ENCODE results near the gene PACS1. TPM values are rescaled to one million over a fixed set of nuclear protein-coding genes. Genes with fewer than 3 reads are reported as not detected.

The PACS1 gene
- total and polyA plus RNA-seq, 2 donors (not counting 1 experiment from before 2014, with no cell fraction given): 25.9 to 28.5 TPM

GRCh38 chr11:66032957-66033735, 36.9 kb upstream of the PACS1 start:
- Histone ChIP-seq H3K4me1 (ENCODE audit: control insufficient read depth, extremely low read depth, insufficient read depth, low read length) (no peaks in the 10 kb centered on the region), H3K9me3 (ENCODE audit: control insufficient read depth, insufficient read depth, low read depth, low read length) (no peaks in the 10 kb centered on the region), H4K20me1 (ENCODE audit: control insufficient read depth, extremely low read depth, insufficient read depth, low read length) (no peaks in the 10 kb centered on the region), H3K79me2 (ENCODE audit: control insufficient read depth, insufficient read depth, low read length) (no peaks in the 10 kb centered on the region), H3K4me2 (ENCODE audit: extremely low read depth, insufficient read depth, low read length) (no peak overlapping the region), H3K4me3 (replicated peaks in 1 of 4; ENCODE audit: control extremely low read depth in 1 of 4, insufficient read depth in 1 of 4, low read depth in 3 of 4, low read length in 4 of 4) (no peak overlapping the region), H3K27me3 (ENCODE audit: control insufficient read depth, insufficient read depth, low read length) (no peaks in the 10 kb centered on the region), H3K9ac (ENCODE audit: insufficient read depth, low read length) (no peak overlapping the region), H3K27ac (ENCODE audit: insufficient read depth, low read length) (no peak overlapping the region), H2AFZ (ENCODE audit: low read length) (no peak overlapping the region), H3K36me3 (ENCODE audit: control insufficient read depth, insufficient read depth, low read length) (no peaks in the 10 kb centered on the region)
- TF ChIP-seq, protein P1, sequence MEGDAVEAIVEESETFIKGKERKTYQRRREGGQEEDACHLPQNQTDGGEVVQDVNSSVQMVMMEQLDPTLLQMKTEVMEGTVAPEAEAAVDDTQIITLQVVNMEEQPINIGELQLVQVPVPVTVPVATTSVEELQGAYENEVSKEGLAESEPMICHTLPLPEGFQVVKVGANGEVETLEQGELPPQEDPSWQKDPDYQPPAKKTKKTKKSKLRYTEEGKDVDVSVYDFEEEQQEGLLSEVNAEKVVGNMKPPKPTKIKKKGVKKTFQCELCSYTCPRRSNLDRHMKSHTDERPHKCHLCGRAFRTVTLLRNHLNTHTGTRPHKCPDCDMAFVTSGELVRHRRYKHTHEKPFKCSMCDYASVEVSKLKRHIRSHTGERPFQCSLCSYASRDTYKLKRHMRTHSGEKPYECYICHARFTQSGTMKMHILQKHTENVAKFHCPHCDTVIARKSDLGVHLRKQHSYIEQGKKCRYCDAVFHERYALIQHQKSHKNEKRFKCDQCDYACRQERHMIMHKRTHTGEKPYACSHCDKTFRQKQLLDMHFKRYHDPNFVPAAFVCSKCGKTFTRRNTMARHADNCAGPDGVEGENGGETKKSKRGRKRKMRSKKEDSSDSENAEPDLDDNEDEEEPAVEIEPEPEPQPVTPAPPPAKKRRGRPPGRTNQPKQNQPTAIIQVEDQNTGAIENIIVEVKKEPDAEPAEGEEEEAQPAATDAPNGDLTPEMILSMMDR (conservative IDR thresholded peaks at IDR 0.05 in 1 of 2, IDR thresholded peaks at IDR 0.05 in 1 of 2; ENCODE audit: low read depth in 1 of 2, low read length in 2 of 2): no peak
- TF ChIP-seq EZH2 (IDR thresholded peaks at IDR 0.05; ENCODE audit: low read length, missing control alignments): no peak
- DNase-seq (ENCODE audit: low read depth in 2 of 2): no peak

DNA sequence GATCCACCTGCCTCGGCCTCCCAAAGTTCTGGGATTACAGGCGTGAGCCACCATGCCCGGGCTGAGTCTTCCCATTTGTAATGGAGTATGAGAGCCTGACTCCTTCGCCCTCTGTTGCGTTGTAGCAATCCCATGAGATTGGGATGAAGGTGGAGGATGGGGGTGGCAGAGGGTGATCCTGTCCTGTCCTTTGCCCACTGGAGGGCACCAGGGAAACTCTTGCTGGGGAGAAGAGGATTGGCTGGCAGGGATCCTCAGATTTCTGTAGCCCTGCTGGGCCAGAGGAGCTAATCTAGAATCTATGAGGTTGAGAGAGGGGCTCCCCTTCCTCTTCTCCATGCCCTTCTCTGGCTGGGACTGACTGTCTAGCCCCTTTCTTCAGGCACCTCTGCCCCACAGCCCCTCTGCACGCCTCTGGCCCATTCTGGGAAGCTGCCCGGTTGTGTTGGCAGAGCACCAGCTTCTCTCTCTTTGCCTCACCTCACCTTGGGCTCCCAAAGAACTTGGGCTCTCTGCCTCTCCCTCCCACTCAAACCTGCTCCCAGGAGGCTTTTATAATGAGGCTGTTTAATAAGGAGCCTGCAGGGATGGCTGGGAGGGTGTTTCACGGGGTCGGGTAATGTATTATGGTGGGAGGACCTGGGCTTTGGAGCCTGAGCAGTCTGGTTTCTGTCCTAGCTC, 34.3 kb upstream of the PACS1 start:
- H3K27ac ChIP-seq (ENCODE audit: insufficient read depth, low read length): no peak overlapping the region
- H3K79me2 ChIP-seq (ENCODE audit: control insufficient read depth, insufficient read depth, low read length): no peaks in the 10 kb centered on the region
- no peak overlapping the region for H3K4me2 ChIP-seq (ENCODE audit: extremely low read depth, insufficient read depth, low read length)
- H3K9ac ChIP-seq (ENCODE audit: insufficient read depth, low read length): no peak overlapping the region
- no peak overlapping the region for H2AFZ ChIP-seq (ENCODE audit: low read length)
- no peaks in the 10 kb centered on the region for H4K20me1 ChIP-seq (ENCODE audit: control insufficient read depth, extremely low read depth, insufficient read depth, low read length)
- no peaks in the 10 kb centered on the region for H3K9me3 ChIP-seq (ENCODE audit: control insufficient read depth, insufficient read depth, low read depth, low read length)
- no peak for DNase-seq (ENCODE audit: low read depth in 2 of 2)
- no peaks in the 10 kb centered on the region for H3K36me3 ChIP-seq (ENCODE audit: control insufficient read depth, insufficient read depth, low read length)
- no peak overlapping the region for H3K4me3 ChIP-seq (replicated peaks in 1 of 4; ENCODE audit: control extremely low read depth in 1 of 4, insufficient read depth in 1 of 4, low read depth in 3 of 4, low read length in 4 of 4)
- TF ChIP-seq, protein P1 (conservative IDR thresholded peaks at IDR 0.05 in 1 of 2, IDR thresholded peaks at IDR 0.05 in 1 of 2; ENCODE audit: low read depth in 1 of 2, low read length in 2 of 2): no peak
- no peaks in the 10 kb centered on the region for H3K4me1 ChIP-seq (ENCODE audit: control insufficient read depth, extremely low read depth, insufficient read depth, low read length)
- peaks cover 7% of the 10 kb centered on the region for H3K27me3 ChIP-seq (ENCODE audit: control insufficient read depth, insufficient read depth, low read length)

- Histone ChIP-seq H3K9ac (ENCODE audit: insufficient read depth, low read length) (no peak overlapping the region), H3K36me3 (ENCODE audit: control insufficient read depth, insufficient read depth, low read length) (no peaks in the 10 kb centered on the region), H3K4me1 (ENCODE audit: control insufficient read depth, extremely low read depth, insufficient read depth, low read length) (no peaks in the 10 kb centered on the region), H4K20me1 (ENCODE audit: control insufficient read depth, extremely low read depth, insufficient read depth, low read length) (no peaks in the 10 kb centered on the region), H3K4me2 (ENCODE audit: extremely low read depth, insufficient read depth, low read length) (no peak overlapping the region), H3K9me3 (ENCODE audit: control insufficient read depth, insufficient read depth, low read depth, low read length) (no peaks in the 10 kb centered on the region), H3K4me3 (replicated peaks in 1 of 4; ENCODE audit: control extremely low read depth in 1 of 4, insufficient read depth in 1 of 4, low read depth in 3 of 4, low read length in 4 of 4) (no peak overlapping the region), H3K27ac (ENCODE audit: insufficient read depth, low read length) (no peak overlapping the region), H3K79me2 (ENCODE audit: control insufficient read depth, insufficient read depth, low read length) (no peaks in the 10 kb centered on the region), H2AFZ (ENCODE audit: low read length) (no peak overlapping the region), H3K27me3 (ENCODE audit: control insufficient read depth, insufficient read depth, low read length) (peaks cover 12% of the 10 kb centered on the region)
- TF ChIP-seq EZH2 (IDR thresholded peaks at IDR 0.05; ENCODE audit: low read length, missing control alignments): no peak
- TF ChIP-seq, protein P1 (conservative IDR thresholded peaks at IDR 0.05 in 1 of 2, IDR thresholded peaks at IDR 0.05 in 1 of 2; ENCODE audit: low read depth in 1 of 2, low read length in 2 of 2): no peak
- no peak for DNase-seq (ENCODE audit: low read depth in 2 of 2)
Observed at GRCh38 chr11:66036334-66036710, 33.8 kb upstream of the PACS1 start.

Data from fibroblast of lung (primary cell).